ENCODE results near the gene DNMBP.
A peak's percentile ranks its signal among the peaks of the same experiment; 100 is the strongest.
"Not testable (repeated sequence)": the region's sequence is repeated elsewhere in the genome, so short reads cannot be mapped to it uniquely, and the experiment has no call there.

The DNMBP gene

GRCh38 chr10:99869581-99870122, 140.1 kb downstream of the DNMBP start:
- DNase-seq (ENCODE audit: low read depth), result no peak

- not testable (repeated sequence) for DNase-seq (ENCODE audit: low read depth)
These were observed 142.5 kb downstream of the DNMBP start for GRCh38 chr10:99867250-99867649.

DNA sequence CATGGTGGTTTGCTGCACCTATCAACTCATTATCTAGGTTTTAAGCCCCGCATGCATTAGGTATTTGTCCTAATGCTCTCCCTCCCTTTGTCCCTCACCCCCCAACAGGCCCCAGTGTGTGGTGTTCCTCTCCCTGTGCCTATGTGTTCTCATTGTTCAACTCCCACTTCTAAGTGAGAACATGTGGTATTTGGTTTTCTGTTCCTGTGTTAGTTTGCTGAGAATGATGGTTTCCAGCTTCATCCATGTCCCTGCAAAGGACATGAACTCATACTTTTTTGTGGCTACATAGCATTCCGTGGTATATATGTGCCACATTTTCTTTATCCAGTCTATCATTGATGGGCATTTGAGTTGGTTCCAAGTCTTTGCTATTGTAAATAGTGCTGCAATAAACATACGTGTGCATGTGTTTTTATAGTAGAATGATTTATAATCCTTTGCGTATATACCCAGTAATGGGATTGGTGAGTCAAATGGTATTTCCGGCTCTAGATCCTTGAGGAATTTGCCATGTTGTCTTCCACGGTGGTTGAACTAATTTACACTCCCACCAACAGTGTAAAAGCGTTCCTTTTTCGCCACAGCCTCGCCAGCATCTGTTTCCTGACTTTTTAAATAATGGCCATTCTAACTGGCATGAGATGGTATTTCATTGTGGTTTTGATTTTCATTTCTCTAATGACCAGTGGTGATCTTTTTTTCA, 146.1 kb downstream of the DNMBP start:
- DNase-seq (ENCODE audit: low read depth), result not testable (repeated sequence)

DNA sequence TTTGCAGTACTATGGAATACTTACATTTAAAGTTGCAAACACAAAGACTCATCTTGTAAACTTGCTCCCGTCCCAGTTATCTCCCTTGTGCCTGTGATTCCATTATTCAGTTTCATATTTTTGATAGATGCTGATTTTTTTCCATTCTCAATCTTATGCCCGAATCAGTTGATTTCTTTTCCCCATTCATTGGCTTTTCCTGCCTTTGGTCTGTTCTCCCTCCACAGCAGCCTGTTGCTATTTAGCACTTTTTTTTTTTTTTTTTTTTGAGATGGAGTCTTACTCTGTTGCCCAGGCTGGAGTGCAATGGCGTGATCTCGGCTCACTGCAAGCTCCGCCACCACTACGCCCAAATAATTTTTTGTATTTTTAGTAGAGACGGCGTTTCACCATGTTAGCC, 149.3 kb downstream of the DNMBP start:
- no peak for DNase-seq (ENCODE audit: low read depth)

DNA sequence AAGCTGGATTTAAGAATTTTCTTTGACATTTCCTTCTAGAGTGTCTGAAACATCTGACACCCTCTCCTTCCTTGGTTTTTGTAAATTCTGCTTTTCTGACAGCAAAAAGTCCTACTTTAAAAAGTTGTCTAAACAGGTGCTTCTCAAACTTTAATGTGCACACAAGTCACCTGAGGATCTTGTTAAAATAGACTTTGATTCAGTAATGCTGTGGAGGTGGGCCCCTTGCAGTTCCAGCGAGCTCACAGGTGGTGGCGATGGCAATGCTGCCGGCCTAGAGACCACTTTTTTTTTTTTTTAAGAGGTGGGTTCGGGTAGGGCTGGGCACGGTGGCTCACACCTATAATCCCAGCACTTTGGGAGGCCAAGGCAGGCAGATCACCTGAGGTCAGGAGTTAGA, 150.2 kb downstream of the DNMBP start:
- DNase-seq (ENCODE audit: low read depth), result no peak

- no peak for DNase-seq (ENCODE audit: low read depth)
These were observed 150.9 kb downstream of the DNMBP start for GRCh38 chr10:99858849-99859248.

GRCh38 chr10:99855479-99856071, 154.2 kb downstream of the DNMBP start:
- DNase-seq (ENCODE audit: low read depth), result no peak

GRCh38 chr10:99854860-99855259, 154.9 kb downstream of the DNMBP start:
- no peak for DNase-seq (ENCODE audit: low read depth)

DNA sequence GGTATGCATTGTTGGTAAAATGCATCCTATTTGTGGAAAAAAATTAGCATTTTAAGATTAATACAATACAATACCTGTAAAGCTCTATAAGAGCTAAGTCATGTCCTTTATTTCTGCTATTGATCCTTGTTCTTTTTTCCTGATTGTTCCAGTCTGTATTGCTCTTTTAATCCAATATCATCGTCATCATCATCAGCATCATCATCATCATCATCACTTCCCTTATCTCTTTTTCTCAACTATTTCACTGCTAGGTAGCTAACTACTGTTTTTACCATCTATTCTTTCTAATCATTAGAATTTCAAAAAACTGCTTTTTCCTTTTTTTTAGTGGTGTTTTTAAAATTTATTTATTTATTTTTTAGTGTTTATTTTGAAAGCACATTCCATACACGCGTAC, 156.1 kb downstream of the DNMBP start:
- no peak for DNase-seq (ENCODE audit: low read depth)

DNA sequence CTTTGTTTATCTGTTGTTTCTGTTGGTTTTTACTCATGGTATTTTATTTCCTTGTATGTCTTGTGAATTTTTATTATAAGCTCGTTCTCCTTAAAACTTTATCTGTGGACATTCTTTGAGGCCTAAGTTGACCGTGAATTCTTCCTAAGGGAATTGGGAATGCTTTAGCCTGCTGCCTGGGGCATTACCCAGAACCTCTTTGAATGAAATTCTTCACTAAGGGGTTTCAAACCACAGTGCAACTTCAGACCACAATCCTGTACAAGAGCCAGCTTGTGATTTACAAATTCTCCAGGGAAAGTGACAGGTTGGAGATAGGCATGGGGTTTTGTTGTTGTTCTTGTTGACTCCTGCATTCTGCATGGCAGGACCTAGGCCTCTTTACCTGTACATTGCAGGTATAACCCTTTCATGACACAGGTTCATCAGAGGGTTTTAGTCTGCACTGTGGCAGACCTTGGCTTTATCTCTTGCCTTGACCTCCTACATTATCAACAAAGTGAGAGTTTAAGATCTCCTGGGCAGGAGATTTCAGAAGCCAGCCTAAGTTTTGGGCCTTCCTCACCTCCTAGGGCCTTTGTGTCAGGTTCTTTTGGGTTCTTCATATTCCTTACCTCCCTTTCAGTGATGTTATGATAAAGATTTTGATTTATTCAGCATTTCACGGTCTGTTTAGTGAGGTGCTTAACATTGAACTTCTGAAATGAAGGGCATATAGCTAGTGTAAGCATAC, 157.1 kb downstream of the DNMBP start:
- no peak for DNase-seq (ENCODE audit: low read depth)

DNA sequence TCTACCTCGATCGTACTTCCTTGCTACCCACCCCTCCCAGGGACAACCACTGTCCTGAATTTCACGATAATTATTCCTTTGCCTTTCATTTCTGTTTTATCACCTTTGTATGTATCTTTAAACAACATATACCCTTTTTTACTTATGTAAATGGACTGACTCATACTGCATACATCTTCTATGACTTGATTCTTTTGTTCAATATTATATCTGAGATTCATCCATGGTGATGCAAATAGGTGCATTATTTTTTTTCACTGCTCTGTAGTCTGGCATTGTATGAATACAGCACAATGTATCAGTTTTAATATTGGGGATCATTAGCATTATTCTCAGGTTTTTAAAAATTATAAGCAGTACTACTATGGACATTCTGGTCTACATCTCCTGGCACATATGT, 157.9 kb downstream of the DNMBP start:
- no peak for DNase-seq (ENCODE audit: low read depth)

GRCh38 chr10:99850767-99851340, 158.9 kb downstream of the DNMBP start:
- no peak for DNase-seq (ENCODE audit: low read depth)

- DNase-seq (ENCODE audit: low read depth), result no peak
These were observed 159.6 kb downstream of the DNMBP start for GRCh38 chr10:99850021-99850766.

DNA sequence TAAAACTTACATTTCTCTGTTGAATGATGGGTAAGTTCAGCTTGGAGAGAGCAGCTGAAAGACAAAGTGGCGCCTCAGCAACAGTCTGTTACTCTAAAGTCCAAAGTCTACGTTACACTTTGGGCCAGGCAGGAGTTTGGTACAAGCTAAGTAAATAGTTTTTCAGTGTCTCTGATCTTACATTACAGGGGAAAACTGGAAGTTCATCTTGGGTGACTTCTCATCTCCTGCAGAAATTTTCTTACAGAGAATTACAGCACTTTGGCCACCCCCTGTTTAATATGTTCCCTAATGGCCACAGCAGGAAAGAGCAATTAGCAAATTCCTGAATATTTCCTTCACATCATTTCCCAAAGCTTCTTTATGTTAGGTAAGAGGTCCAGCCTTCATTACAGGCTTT, 160.2 kb downstream of the DNMBP start:
- no peak for DNase-seq (ENCODE audit: low read depth)

- DNase-seq (ENCODE audit: low read depth), result no peak
These were observed 160.7 kb downstream of the DNMBP start for GRCh38 chr10:99849057-99849456.

- peak; percentile 40 for DNase-seq (ENCODE audit: low read depth)
These were observed 163.8 kb downstream of the DNMBP start for GRCh38 chr10:99845837-99846382.

DNA sequence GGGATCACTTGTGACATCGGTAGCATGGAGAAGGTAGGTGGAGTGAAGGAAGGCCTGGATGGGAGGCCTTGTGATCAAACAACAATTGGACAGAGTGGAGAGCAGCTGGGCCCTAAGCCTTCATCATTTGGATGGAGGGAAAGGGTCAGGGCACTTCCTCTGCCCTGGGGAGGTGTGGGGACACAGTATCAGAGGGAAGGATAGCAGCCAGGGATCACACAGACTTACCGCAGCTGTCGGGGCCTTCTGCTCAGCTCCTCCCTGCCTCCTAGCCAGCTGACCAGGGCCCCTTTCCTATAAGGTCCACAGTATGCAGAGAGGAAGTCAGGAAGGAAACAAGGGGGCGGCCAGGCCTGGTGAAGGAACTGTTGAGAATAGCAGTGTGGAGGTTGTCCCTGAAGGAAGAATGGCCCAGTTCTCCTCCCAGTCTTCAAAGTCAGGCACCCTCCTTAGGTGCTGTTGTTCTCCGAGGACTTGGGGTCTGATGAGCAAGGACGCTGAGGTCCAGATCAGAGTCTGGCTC, 165.3 kb downstream of the DNMBP start:
- DNase-seq (ENCODE audit: low read depth), result no peak

- no peak for DNase-seq (ENCODE audit: low read depth)
These were observed 166.4 kb downstream of the DNMBP start for GRCh38 chr10:99843310-99843709.

DNA sequence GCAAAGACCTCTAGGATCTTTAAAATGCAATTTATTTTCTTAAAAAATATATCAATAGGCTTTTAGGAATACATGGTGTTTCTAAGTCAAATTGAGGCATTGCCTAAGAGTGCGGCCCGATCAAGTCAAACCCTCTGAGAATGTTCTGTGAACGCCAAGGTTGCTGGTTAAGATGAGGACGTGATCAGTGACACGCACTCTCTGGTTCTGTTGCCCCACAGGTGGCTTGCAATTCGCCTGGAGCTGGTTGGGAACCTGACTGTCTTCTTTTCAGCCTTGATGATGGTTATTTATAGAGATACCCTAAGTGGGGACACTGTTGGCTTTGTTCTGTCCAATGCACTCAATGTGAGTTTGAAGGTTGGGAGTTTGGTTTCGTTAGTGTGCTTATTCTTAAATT, 168.0 kb downstream of the DNMBP start:
- no peak for DNase-seq (ENCODE audit: low read depth)

DNA sequence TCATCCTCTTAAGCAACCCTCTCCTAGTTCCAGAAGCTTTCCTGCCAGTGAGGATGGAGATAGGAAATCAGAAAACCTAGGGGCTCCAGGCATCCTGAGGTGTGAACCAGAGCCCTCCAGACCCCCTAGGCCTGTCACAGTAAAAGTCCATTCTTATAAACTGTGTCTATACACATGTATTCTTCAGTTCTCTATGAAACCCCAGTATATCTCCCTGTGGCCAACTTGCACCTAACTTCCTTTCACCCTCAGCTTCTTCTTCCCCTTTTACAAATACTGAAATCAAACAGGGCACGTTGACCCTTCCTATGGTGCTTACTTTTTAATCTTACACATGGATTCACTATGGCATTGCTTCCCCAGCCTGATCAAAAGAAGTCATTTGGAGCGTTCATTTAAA, 168.9 kb downstream of the DNMBP start:
- not testable (repeated sequence) for DNase-seq (ENCODE audit: low read depth)

GRCh38 chr10:99836711-99837110, 173.0 kb downstream of the DNMBP start:
- no peak for DNase-seq (ENCODE audit: low read depth)
